Measurements from ENCODE around the gene HS3ST6. TPM values are rescaled to one million over a fixed set of nuclear protein-coding genes. Genes with fewer than 3 reads are reported as not detected.

The HS3ST6 gene
- total and polyA plus RNA-seq, 10 donors, result 0.06 to 0.20 TPM; not detected in 8

GRCh38 chr16:1895949-1896675 is 22.1 kb downstream of the HS3ST6 start:
- DNase-seq, result no peak
- Histone ChIP-seq H3K36me3 (no peaks in the 10 kb centered on the region), H3K9me3 (no peaks in the 10 kb centered on the region), H3K4me3 (no peak overlapping the region), H3K27me3 (replicated peaks in 1 of 7) (peaks cover 0 to 74% (median 0%) of the 10 kb centered on the region in 7 donors), H3K4me1 (no peaks in the 10 kb centered on the region), H3K27ac (no peak overlapping the region)
- intact Hi-C loops (cut with DNase I; ENCODE audit: low total_unique reads), result no loop called here
- whole genome bisulfite sequencing, 5 donors, result 79 to 85% (median 81%) methylated on average over 20 to 27 of the region's 27 CpGs
- no peak for TF ChIP-seq POLR2AphosphoS5 (IDR thresholded peaks at IDR 0.05)
- TF ChIP-seq CTCF (IDR thresholded peaks at IDR 0.05 in 8 of 11, conservative IDR thresholded peaks at IDR 0.05 in 3 of 11), result no peak
- no peak for TF ChIP-seq POLR2A (IDR thresholded peaks at IDR 0.05)

GRCh38 chr16:1895068-1895467 is 23.1 kb downstream of the HS3ST6 start:
- TF ChIP-seq POLR2AphosphoS5 (IDR thresholded peaks at IDR 0.05) (no peak), CTCF (IDR thresholded peaks at IDR 0.05 in 8 of 11, conservative IDR thresholded peaks at IDR 0.05 in 3 of 11) (no peak), POLR2A (IDR thresholded peaks at IDR 0.05) (no peak)
- 82 to 100% (median 87%) methylated on average over 2 to 5 of the region's 5 CpGs for WGBS, 5 donors
- intact Hi-C loops (cut with DNase I; ENCODE audit: low total_unique reads), result no loop called here
- Histone ChIP-seq H3K9me3 (no peaks in the 10 kb centered on the region), H3K4me3 (no peak overlapping the region), H3K4me1 (no peaks in the 10 kb centered on the region), H3K27ac (no peak overlapping the region), H3K27me3 (replicated peaks in 1 of 7) (peaks cover 0 to 76% (median 0%) of the 10 kb centered on the region in 7 donors), H3K36me3 (no peaks in the 10 kb centered on the region)
- no peak for DNase-seq

- intact Hi-C loops (cut with DNase I; ENCODE audit: low total_unique reads), result no loop called here
- Histone ChIP-seq H3K4me3 (no peak overlapping the region), H3K27ac (no peak overlapping the region), H3K27me3 (replicated peaks in 1 of 7) (peaks cover 0 to 57% (median 0%) of the 10 kb centered on the region in 7 donors), H3K36me3 (no peaks in the 10 kb centered on the region), H3K9me3 (no peaks in the 10 kb centered on the region), H3K4me1 (no peaks in the 10 kb centered on the region)
- 38 to 59% (median 51%) methylated on average over 4 of the region's 4 CpGs for WGBS, 5 donors
- no peak for DNase-seq
- no peak for TF ChIP-seq POLR2AphosphoS5 (IDR thresholded peaks at IDR 0.05)
These were observed 27.5 kb downstream of the HS3ST6 start for GRCh38 chr16:1890708-1891050.

- intact Hi-C loops (cut with DNase I; ENCODE audit: low total_unique reads), result no loop called here
- Histone ChIP-seq H3K27ac (no peak overlapping the region), H3K4me1 (no peaks in the 10 kb centered on the region), H3K9me3 (no peaks in the 10 kb centered on the region), H3K27me3 (replicated peaks in 1 of 7) (peaks cover 0 to 62% (median 0%) of the 10 kb centered on the region in 7 donors), H3K36me3 (no peaks in the 10 kb centered on the region), H3K4me3 (no peak overlapping the region)
- TF ChIP-seq CTCF (IDR thresholded peaks at IDR 0.05 in 8 of 11, conservative IDR thresholded peaks at IDR 0.05 in 3 of 11) (no peak), POLR2A (IDR thresholded peaks at IDR 0.05) (no peak), POLR2AphosphoS5 (IDR thresholded peaks at IDR 0.05) (no peak)
- DNase-seq, result no peak
- 60 to 73% (median 66%) methylated on average over 16 of the region's 16 CpGs for WGBS, 5 donors
These were observed 28.0 kb downstream of the HS3ST6 start for GRCh38 chr16:1890024-1890707.
